CD4-positive, alpha-beta T cell treated with Interleukin-12 subunit alpha and Interleukin-12 subunit beta, for 1 hour (primary cell): ENCODE data around the gene RHOH.
A peak's percentile ranks its signal among the peaks of the same experiment; 100 is the strongest.

Experiments used
- DNase-seq: peaks from one replicate; pipeline ENCODE4 v3.0.0-alpha.2; 2020

RHOH gene

DNA sequence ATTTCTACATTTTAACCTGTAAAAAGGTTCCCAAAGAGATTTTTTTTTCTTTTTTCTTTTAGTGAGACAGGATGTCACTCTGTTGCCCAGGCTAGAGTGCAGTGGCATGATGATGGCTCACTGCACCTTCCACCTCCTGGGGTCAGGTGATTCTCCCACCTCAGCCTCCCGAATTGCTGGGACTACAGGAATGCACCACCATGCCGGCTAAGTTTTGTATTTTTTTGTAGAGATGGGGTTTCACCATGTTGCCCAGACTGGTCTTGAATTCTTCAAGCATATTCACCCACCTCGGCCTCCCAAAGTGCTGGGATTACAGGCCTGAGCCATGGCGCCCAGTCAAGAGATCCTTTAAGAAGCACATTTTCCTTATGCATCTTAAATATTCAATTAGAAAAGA, 12.6 kb downstream of the RHOH start:
- DNase-seq = no peak

DNA sequence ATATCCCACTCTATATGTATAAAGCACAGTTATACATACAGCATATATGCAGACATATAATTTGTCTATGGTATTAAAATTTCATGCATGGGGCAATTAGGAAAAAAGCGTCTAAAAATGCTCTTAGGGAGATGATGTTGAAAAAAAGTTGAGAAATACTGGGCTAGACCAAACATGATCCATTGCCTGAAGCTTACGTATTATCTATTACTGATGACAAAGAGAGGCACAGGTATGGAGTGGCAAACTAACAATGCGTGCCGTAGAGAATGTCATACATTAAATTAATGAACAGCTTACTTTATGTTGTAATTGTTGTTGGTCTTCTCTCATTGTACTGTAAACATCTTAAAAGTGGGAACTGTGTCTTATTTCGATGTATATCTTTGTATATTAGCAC, 13.9 kb downstream of the RHOH start:
- DNase-seq = no peak

DNA sequence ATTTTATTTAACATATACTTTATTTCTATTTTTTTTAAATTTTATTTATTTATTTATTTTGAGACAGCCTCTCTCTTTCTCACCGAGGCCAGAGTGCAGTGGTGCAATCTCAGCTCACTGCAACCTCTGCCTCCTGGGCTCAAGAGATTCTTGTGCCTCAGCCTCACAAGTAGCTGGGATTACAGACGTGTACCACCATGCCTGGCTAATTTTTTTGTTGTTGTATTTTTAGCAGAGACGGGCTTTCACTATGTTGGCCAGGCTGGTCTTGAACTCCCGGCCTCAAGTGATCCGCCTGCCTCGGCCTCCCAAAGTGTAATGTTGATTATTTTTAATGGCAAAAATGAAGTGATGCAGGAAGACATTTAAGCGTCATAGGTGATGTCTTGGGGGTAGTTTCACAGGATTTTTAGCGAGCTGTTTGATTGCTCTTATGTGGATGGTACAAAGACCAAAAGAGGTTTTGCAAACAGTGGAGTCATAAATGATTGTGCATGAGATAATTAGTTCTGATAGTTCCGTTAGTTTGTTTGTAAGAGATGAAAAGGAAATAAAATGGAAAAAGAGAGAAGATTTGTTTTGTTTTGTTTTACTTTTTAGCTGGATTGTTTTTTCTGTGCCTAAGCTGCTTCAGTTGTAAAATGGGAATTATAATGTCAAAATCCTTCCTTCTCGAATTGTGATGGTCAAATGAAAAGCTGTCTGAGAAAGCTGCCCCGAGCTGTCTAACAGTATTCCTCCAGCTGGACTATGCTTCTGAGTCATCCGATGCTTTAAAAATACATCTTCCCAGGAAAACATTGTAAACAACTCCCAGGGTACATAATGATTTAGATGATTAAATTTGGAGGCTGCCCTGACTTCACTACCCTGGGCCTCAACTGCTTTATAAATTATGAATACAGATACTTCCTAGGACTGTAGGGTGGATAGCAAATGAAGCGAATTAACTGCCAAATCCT, 14.7 kb downstream of the RHOH start:
- peak; percentile 35 for DNase-seq

DNA sequence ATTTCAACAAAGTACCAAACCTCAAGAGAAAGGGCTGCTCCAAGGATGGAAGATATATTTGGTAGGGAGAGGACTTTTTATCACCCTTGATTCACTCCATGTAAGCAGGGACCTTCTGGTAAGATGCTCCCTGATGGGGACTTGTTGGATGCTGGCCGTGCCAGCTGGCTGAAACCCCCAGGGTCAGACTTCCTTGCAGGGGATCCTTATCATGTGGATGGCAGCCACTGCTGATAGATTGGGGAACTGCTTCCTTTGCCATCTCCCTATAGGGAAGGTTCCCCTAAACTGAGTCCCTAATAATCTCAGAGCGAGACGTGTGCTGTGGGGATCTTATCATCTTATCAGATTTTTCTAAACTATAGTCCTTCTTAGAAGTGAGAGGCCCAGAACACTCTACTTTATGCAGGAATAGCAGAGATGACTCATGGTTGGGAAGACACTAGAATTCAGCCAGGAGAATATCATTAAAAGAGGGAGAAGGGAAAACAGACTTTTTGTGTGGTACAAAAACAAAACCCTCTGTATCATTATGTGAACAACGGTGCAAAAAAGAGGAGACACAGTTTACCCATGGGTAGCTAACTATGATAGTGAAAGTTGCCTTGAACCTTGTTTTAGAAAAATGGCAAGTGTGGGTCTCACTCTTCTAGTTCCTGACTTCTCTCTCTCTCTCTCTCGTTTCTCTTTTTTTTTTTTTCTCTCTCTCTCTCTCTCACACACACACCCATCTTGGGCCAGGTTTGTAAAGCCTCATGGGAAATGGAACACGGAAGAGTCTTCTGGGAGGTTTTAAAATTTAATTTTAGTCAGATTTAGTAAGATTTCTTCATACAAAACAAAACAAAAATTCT, 16.1 kb downstream of the RHOH start:
- no peak for DNase-seq

DNA sequence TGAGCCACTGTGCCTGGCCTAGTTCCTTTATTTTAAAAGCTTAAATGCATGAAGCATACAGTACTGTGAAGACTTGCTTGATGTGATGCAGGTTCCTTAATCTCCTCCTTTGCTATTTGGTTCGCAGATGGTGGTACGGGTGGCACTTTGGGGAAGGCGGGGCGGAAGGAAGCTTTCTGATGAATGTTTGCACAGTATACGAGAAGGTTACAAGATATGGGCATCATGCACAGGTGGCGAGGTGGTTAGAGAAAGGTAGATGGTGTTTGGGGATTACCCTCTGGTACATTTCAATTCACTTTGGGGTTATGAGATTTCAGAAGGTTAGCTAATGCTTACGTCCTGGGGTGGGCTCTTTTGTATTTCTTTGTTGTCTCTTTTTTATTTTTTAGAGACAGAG, 17.2 kb downstream of the RHOH start:
- DNase-seq = peak; percentile 78

DNA sequence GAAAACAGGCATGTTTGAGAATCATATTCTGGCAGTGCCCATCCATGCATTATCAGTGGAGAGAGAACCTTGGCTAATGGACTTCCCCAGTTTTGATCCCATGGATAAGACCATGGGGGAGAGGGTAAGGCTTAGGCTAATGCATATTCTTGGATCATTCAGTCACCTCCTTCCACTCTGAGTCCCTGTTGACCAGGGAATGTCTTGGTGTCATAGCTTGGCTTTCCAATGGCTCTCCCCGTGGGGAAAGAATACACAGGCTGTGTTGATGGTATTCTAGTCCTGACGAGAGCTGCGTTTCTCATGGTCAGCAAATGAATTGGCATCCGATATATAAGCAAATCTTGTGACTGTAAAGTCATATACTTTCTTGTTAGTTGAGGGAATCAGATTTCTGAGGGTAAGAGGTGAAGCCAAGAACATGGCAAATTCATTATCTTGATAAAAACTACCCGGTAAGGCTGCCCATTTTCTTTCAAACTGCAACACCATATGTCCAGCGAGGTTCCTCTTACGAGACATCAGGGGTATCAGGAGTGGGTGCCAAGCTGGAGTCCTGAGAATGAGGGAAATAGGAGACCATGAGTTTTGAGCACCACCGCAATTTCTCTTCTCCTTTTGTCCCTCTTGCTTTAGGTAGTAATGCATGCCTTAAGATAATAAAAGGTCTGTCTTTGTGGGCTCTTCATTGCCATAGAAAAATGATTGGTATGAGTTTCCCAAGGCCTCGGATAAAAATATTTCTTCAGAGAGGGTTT, 18.0 kb downstream of the RHOH start:
- no peak for DNase-seq

DNA sequence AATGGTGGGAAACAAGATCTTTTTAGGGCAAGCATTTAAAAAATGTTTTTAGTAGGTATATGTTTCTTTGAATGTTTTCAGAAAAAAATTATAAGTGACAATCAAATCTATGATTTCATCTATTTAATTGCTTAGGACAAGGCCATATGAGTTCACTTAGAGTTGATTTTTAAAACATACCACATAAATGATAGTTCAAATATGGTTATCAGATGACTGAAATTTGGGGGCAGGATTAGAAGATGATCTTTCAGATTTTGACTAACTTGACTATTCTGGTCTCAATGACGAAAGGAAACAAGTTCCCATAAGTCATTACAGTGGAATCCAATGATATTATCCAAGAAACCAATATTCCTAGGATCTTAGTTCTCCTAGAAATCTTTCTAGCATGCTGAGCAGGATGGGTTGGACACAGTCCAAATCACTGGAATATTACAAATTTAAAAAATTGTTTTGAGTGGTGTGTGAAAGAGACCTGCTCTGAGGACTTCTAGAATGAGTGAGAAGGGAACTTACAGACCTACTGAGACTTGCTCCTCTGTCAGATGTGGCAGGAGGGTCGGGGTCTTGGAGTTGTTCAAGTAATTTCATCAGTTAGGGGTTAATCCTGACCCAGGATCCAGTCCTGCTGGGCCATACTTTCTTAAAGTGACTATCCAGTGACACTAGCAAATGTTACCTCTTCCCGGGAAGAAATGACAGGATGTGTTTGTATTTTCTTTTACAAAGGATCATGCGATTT, 20.0 kb downstream of the RHOH start:
- DNase-seq = no peak

DNA sequence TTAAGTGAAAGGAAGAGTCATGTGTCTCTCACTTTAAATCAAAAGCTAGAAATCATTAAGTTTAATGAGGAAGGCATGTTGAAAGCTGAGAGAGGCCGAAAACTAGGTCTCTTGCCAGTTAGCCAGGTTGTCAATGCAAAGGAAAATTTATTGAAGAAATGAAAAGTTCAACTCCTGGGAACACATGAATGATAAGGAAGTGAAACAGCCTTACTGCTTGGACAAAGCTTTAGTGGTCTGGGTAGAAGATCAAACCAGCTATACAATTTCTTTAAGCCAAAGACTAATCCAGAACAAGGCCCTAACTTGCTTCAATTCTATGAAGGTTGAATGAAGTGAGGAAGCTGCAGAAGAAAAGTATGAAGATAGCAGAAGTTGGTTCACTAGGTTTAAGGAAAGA, 24.9 kb downstream of the RHOH start:
- no peak for DNase-seq

DNA sequence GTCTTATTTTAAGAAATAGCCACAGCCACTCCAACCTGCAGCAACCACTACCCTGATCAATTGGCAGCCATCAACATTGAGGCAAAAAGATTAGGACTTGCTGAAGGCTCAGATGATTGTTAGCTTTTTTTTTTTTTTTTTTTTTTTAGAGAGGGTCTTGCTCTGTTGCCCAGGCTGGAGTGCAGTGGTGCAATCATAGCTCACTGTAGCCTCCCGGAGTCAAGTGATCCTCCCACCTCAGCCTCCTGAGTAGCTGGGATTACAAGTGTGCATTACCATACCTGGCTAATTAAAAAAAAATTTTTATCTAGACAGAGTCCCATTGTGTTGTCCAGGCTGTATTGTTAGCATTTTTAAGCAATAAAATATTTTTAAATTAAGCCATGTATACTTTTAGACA, 26.5 kb downstream of the RHOH start:
- DNase-seq = no peak

DNA sequence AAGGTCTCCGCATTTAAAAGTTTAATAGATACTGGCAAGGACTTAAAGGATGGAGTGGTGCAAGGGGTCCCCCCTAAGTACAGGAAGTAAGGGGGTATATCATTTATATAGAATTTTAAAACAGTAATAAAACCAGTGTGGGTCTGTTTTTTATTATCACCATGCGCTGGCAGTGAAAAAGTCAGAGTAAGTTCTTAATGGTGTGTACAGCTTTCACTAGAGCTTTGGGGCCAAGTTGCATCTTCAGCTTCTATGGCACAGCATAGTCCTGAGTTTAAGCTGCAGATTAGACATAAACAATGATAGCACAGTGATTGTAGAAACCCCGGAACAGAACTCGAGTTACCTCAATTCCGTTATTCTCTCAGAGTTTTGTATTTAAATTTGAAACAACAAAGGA, 27.6 kb downstream of the RHOH start:
- no peak for DNase-seq

DNA sequence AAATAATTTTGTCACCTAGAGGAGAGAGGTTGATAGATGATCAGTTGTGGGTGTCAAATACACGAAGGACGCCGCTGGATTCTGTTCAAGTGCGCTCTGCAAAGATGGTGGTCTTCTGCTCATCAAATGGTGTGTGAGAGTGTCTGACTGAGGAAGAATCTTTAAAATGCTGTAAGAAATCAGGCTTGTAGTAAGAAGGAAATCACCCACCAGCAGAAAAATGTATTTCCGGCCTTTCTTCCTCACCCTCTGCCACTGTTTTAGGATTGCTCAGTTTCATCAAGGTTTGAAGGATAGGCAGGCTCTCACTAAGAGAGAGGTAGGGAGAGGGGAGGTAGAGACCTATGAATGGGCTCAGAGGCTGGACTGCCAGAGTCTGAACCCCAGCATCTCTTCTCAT, 28.7 kb downstream of the RHOH start:
- DNase-seq = peak; percentile 35

DNA sequence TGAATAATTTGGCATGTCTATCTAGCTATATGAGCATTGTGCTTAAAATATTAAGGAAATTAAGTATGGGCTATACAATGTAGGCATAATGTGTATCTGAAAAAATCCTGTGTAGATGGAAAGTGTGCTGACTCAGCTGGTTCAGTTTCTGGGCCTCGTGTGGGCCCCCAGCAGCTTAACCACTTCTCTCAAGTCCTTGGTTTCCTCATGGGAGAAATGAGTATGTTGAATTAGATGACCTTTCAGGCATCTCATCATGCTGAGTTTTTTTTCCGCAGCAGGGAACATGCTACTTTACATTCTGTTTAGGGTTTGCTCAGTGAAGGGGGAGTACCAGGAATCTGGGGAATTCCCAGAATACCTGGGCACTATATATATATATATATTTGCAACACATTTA, 30.5 kb downstream of the RHOH start:
- DNase-seq = peak; percentile 54

DNA sequence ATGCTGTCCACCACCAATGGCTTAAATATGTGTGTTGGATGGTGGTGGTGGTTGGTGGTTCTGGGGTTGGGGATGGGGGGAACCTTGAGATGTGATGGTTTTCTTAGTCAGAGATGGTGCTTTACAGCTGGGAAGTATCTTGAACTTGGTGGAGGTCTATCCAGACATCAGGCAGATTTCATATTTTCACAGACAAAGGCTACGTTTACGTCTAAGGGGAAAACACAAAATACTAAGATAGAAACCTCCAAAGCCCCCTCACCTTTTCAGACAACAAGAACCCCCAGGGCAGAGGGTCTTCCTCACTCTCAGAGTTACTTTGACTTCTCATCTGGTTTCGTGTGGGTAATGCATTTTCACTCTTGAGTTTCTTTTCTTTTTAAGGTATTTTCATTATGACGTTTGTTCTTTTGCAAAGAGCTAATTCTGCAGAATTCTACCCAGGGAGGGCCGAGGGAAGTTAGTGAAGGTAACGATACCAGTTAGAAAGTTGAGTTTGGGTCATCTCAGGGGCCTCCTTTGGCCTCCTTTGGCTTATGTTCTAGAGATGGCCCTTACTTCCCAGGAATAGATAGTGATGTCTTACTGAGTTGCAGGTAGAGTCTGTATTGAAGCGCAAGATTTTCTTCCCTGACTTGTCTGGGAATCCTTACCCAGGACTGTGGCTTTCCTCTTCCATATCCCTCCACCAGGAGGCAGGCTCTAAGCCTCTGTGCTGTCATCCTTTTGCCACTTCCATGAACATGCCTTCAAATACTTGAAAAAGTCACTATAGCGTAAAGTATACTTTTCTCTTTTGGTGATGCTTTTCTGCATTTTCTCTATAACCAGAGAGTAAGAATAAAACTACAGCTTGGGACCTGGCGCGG, 31.9 kb downstream of the RHOH start:
- DNase-seq = no peak

DNA sequence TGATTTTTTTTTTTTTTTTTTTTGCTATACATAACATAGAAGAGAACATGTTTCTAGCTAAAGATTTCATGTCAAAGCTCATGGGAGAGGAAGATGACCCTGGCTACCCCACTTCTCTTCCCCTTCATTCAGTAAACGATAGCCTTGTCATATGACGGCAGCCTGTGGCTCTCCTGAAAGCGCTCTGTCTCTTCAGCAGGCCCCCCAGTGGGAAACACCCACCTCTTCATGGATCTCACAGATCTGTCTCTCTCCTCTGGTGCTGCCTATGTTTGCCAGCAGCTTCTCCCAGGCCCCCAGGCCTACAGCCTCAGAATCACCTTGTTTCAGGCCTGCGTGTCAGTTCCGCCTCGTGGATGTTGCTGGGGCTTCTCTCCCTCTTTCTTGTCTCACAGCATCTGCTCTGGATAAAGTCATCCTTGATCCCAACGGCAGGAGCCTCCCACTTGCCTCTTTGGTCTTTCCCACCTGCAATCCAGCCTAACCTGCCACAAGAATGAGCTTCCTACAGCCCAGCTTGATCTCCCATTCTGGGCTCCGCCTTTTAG, 34.6 kb downstream of the RHOH start:
- DNase-seq = no peak

DNA sequence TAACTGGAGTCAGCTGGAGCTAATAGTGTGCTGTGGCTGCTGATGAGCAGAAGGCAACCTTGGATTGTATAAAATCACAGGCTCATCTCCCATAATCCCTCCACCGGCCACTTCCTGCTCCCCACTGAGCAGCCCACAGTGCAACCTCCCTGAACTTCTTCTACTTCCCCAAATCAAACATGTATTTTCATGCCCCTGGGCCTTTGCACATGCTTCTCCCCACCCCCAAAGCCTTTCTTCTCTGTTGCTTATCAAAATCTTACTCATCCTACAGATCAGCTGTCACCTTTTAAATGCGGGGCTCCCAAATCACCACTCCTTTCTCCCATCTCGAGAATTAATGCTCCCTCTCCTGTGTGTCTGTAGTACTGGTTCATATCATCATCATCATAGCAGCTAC, 35.8 kb downstream of the RHOH start:
- DNase-seq = no peak

DNA sequence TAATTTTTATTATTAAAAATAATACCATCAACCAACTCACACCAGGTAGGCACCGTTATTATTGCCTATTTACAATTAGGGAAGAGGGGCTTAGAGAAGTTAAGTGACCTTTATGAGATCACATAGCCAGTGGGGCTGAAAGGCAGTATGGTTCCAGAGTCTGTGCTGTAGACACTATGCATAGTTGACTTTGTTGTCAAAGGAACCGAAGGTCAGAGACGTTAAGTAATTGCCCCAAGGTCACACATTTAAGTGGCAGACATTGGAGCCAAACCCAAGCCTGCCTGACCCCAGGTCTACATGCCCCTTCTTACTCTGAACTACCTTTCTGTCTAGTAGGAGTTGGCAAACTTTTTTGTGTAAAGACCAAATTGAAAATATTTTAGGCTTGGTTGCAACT, 36.4 kb downstream of the RHOH start:
- no peak for DNase-seq

DNA sequence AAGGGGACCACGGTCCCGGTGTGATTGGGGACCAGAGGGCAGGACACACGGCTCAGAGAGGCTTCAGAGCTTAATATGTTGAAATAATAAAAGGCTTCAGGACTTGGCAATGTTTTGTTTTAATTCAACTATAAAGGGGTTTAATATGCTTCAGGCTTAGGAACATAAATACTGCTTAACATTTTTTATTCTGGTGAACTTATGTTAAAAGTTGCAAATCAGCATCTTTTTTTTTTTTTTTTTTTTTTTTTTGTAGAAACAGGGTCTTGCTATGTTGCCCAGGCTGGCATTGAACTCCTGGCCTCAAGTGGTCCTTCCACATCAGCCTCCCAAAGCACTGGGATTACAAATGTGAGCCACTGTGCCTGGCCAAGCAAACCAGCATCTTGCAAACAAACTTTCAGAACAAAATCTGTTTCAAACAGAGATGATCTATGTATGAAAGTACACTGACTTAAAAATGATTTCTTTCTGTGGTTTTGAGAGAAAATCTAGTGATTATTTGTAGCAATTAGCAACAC, 37.7 kb downstream of the RHOH start:
- no peak for DNase-seq

DNA sequence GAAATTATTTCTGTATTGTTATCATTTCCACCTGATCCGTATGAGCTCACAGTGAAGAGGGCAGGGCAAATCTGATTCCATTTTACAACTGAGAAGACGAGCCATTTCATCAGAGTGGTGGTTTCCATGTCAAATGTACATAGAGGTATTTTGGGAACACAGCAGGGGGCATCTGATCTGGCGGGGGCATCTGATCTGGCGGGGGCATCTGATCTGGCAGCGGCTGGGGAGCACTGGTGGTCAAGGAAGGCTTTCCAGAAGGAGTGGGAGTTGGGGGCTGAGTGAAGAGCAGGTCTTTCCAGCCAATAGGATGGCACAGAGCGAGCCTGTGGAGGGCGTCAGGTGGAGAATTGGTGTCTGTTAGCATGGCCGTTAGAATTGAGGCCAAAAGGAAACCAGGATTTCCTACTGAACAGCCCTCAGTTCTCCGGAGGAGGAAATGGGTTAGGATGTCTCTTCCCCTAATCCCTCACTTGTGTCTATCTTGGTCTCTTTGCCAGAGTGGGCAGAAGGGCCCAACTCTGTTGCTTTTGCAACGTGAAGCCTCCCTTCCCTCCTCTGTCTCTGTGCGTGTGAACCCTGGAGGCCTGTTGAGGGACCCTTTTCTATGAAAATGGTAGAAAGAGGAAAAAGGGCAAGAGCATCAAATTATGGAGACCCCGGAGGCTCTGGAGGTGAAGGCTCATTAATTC, 41.3 kb downstream of the RHOH start:
- DNase-seq = no peak

DNA sequence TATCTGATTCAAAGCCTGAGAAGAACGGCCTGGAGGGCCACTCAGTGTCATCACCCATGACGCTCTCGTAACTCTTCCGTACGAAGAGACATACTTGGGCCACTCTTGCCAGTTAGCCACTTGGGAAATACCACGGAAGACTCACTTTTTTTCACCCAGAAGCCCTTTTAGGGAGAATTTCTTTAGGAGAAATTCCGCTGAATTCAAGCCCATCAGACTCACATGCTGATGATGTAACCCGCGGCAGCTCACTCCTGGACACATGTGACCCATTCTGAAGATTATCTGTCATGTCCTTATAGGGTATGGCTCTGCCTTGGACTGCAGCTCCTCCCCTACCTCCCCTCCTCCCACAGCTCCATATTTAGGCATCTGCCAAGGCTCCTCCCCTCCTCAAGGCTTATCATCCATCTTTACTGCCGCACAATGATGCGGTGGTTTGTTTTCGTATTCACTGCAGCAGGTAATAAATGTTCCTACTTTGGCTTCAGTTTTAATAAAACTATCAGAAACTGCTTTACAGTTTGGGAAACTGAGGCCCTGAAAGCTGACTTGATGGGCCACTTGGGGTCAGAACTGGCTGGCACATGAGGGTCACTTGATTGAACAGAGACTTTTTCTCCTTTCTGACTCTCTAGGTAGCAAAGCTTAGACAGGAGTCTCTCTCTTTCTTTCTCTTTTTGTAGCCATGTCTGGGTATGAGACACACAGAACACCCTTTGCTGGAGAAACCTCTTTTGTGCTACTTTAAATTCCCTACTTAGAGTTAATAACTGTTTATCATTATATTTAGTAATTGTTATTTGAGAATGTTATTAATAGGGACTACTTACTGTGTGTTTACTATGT, 42.1 kb downstream of the RHOH start:
- DNase-seq = peak; percentile 88
